Activated naive CD8-positive, alpha-beta T cell treated with anti-CD3 and anti-CD28 coated beads for 36 hours (primary cell): ENCODE measurements around the gene SUMO1. TPM values are rescaled to one million over a fixed set of nuclear protein-coding genes. Genes with fewer than 3 reads are reported as not detected.
"Not testable (repeated sequence)": the region's sequence is repeated elsewhere in the genome, so short reads cannot be mapped to it uniquely, and the experiment has no call there.

ENCODE experiments used
- DNase-seq: peaks from one replicate; pipeline ENCODE4 v3.0.0; 2021
- H3K27ac Mint-ChIP-seq: one replicate; pipeline ENCODE4 v1.8.0; 2022; ENCODE audit warnings: mild to moderate bottlenecking, moderate library complexity, mixed read lengths
- H3K27me3 Mint-ChIP-seq: one replicate; pipeline ENCODE4 v1.8.0; 2022; ENCODE audit warnings: mild to moderate bottlenecking, mixed read lengths
- H3K36me3 Mint-ChIP-seq: one replicate; pipeline ENCODE4 v1.8.0; 2021; ENCODE audit warnings: mild to moderate bottlenecking, mixed read lengths
- H3K4me1 Mint-ChIP-seq: one replicate; pipeline ENCODE4 v1.8.0; 2021; ENCODE audit warnings: mixed read lengths
- H3K4me3 Mint-ChIP-seq: one replicate; pipeline ENCODE4 v1.8.0; 2022; ENCODE audit warnings: mild to moderate bottlenecking, moderate library complexity, mixed read lengths
- H3K9me3 Mint-ChIP-seq: one replicate; pipeline ENCODE4 v1.8.0; 2022; ENCODE audit warnings: mixed read lengths
- total RNA-seq, 2 experiments: library from RNA; stranded (reverse); gene quantifications; one replicate each; pipeline ENCODE4 v1.2.3, GENCODE V29; 2021

Gene SUMO1
- total RNA-seq, result 100 to 1,000 TPM; 126 to 129 TPM

GRCh38 chr2:202238234-202239197 is at the start of gene SUMO1:
Gene SUMO1, minus strand, starts transcription at chr2:202238597. Its CDS starts 146 bp downstream, at chr2:202238451.
- H3K4me3 Mint-ChIP-seq, result peak within 1 kb of the TSS; percentile 95
- no peaks in the 10 kb centered on the region for H3K9me3 Mint-ChIP-seq
- H3K27ac Mint-ChIP-seq, result peak within 1 kb of the TSS; percentile 93
- peaks cover 2% of the 10 kb centered on the region for H3K36me3 Mint-ChIP-seq
- DNase-seq, result peak; percentile 91
- H3K27me3 Mint-ChIP-seq, result no peaks in the 10 kb centered on the region
- peaks cover 30% of the 10 kb centered on the region for H3K4me1 Mint-ChIP-seq

DNA sequence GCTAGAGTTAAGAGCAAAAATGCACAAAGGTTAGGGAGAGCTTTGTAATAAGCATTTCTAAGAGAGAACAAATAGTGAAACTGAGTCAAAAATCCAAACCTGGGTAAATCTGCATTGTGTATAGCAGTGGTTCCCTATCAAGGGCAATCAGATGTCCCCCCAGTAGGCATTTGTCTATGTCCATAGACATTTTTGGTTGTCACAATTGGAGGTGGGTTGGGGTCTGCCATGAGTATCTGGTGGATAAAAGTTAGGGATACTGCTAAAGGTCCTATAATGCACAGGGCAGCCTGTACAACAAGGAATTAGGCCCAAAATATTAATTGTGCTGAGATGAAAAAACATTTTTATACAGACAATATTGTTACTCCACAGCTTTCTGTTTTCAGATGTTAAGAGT is 48.2 kb upstream of the SUMO1 start:
- no peak overlapping the region for H3K4me3 Mint-ChIP-seq
- H3K27ac Mint-ChIP-seq, result no peak overlapping the region
- H3K9me3 Mint-ChIP-seq, result no peaks in the 10 kb centered on the region
- H3K36me3 Mint-ChIP-seq, result peaks cover 37% of the 10 kb centered on the region
- H3K27me3 Mint-ChIP-seq, result no peaks in the 10 kb centered on the region
- DNase-seq, result no peak
- H3K4me1 Mint-ChIP-seq, result peaks cover 6% of the 10 kb centered on the region

GRCh38 chr2:202278944-202279343 is 40.5 kb upstream of the SUMO1 start:
- DNase-seq, result no peak
- Mint-ChIP-seq H3K36me3 (peaks cover 40% of the 10 kb centered on the region), H3K27ac (peak overlapping the region; percentile 51), H3K4me1 (peaks cover 37% of the 10 kb centered on the region), H3K9me3 (no peaks in the 10 kb centered on the region), H3K4me3 (no peak overlapping the region), H3K27me3 (no peaks in the 10 kb centered on the region)

- peak overlapping the region; percentile 16 for H3K4me3 Mint-ChIP-seq
Observed at GRCh38 chr2:202278036-202278760, 39.8 kb upstream of the SUMO1 start.

GRCh38 chr2:202276078-202276720 is 37.8 kb upstream of the SUMO1 start:
- H3K36me3 Mint-ChIP-seq, result peaks cover 36% of the 10 kb centered on the region
- H3K4me3 Mint-ChIP-seq, DNase-seq, H3K27me3 Mint-ChIP-seq, H3K9me3 Mint-ChIP-seq: not testable (repeated sequence)
- H3K4me1 Mint-ChIP-seq, result peaks cover 48% of the 10 kb centered on the region
- H3K27ac Mint-ChIP-seq, result peak overlapping the region; percentile 77

More at GRCh38 chr2:202278036-202278760, 39.8 kb upstream of the SUMO1 start:
- H3K27ac Mint-ChIP-seq, result peak overlapping the region; percentile 85
- H3K27me3 Mint-ChIP-seq, result no peaks in the 10 kb centered on the region
- H3K36me3 Mint-ChIP-seq, result peaks cover 40% of the 10 kb centered on the region
- no peak for DNase-seq
- H3K9me3 Mint-ChIP-seq, result no peaks in the 10 kb centered on the region
- H3K4me1 Mint-ChIP-seq, result peaks cover 38% of the 10 kb centered on the region

- Mint-ChIP-seq H3K4me1 (peaks cover 42% of the 10 kb centered on the region), H3K4me3 (peak overlapping the region; percentile 69), H3K9me3 (no peaks in the 10 kb centered on the region), H3K36me3 (peaks cover 35% of the 10 kb centered on the region), H3K27ac (peak overlapping the region; percentile 76), H3K27me3 (no peaks in the 10 kb centered on the region)
- no peak for DNase-seq
Observed at GRCh38 chr2:202270487-202270886, 32.1 kb upstream of the SUMO1 start.

DNA sequence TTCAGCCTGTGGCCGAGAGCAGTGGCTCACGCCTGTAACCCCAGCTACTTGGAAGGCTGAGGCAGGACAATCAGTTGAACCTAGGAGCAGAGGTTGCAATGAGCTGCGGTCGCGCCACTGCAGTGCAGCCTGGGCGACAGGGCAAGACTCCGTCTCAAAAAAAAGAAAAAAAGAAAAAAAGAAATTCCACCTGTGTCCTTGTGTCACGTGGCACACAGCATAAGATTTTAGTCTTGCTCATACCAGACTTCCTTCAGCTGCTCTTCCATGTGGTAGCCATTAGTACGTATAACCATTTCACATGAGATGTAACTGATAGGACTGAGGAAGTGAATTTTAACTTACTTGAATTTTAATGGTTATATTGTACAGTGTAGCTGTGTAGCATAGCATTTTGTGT is 31.2 kb upstream of the SUMO1 start:
- H3K27me3 Mint-ChIP-seq, result no peaks in the 10 kb centered on the region
- no peak for DNase-seq
- peak overlapping the region; percentile 51 for H3K27ac Mint-ChIP-seq
- peaks cover 35% of the 10 kb centered on the region for H3K36me3 Mint-ChIP-seq
- peak overlapping the region; percentile 69 for H3K4me3 Mint-ChIP-seq
- H3K4me1 Mint-ChIP-seq, result peaks cover 37% of the 10 kb centered on the region
- no peaks in the 10 kb centered on the region for H3K9me3 Mint-ChIP-seq

DNA sequence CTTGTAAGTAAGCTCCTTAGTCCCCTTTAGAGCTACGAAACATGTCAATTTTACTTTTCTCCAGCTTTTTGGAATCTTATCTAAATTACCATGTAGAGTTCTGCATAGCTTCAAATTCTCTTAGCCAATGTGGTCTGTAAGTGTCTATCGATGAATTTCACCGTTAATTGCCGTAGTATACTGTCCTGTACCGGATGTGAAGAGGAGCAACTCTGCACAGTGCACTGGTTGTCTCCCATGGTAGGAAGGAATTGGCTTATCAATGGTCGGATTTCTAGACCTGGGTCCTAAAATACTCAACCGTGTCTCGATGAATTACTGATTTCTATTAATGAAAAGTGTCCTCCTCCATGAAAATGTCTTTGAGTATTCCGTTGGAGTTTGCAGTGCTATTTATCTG is 29.1 kb upstream of the SUMO1 start:
- Mint-ChIP-seq H3K36me3 (peaks cover 34% of the 10 kb centered on the region), H3K27ac (peak overlapping the region; percentile 88), H3K27me3 (no peaks in the 10 kb centered on the region), H3K4me1 (peaks cover 36% of the 10 kb centered on the region), H3K9me3 (no peaks in the 10 kb centered on the region), H3K4me3 (no peak overlapping the region)
- no peak for DNase-seq

- Mint-ChIP-seq H3K4me1 (peaks cover 23% of the 10 kb centered on the region), H3K4me3 (peak within 1 kb of the TSS; percentile 67), H3K36me3 (peaks cover 26% of the 10 kb centered on the region), H3K27me3 (no peaks in the 10 kb centered on the region), H3K27ac (peak within 1 kb of the TSS; percentile 68), H3K9me3 (no peaks in the 10 kb centered on the region)
- peak; percentile 92 for DNase-seq
Observed at GRCh38 chr2:202265467-202266277, 27.3 kb upstream of the SUMO1 start, which contains the start of gene NOP58. Gene NOP58, plus strand, starts transcription at chr2:202265763. Its CDS starts 179 bp downstream, at chr2:202265942.

- no peaks in the 10 kb centered on the region for H3K27me3 Mint-ChIP-seq
- no peak for DNase-seq
- H3K36me3 Mint-ChIP-seq, result no peaks in the 10 kb centered on the region
- peaks cover 11% of the 10 kb centered on the region for H3K4me1 Mint-ChIP-seq
- H3K4me3 Mint-ChIP-seq, result no peak overlapping the region
- no peaks in the 10 kb centered on the region for H3K9me3 Mint-ChIP-seq
- H3K27ac Mint-ChIP-seq, result no peak overlapping the region
Observed at GRCh38 chr2:202261531-202261930, 23.1 kb upstream of the SUMO1 start.

DNA sequence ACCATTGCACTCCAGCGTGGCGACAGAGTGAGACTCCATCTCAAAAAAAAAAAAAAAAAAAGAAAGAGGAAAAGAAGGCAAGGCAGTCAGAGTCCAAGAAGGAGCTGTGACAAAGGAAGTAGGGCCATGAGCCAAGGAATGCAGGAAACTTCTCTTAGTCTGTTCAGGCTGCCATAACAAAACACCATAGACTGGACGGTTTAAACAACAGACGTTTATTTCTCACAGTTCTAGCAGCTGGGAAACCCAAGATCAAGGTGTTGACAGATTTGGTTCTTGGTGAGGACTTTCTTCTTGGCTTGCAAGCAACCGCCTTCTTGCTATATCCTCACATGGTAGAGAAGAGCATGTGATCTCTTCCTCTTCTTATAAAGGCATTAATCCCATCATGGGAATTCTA is 13.1 kb upstream of the SUMO1 start:
- peaks cover 14% of the 10 kb centered on the region for H3K27me3 Mint-ChIP-seq
- H3K9me3 Mint-ChIP-seq, result no peaks in the 10 kb centered on the region
- peaks cover 11% of the 10 kb centered on the region for H3K4me1 Mint-ChIP-seq
- H3K4me3 Mint-ChIP-seq, result no peak overlapping the region
- DNase-seq, result no peak
- no peak overlapping the region for H3K27ac Mint-ChIP-seq
- H3K36me3 Mint-ChIP-seq, result peaks cover 2% of the 10 kb centered on the region

GRCh38 chr2:202249521-202250253 is 11.3 kb upstream of the SUMO1 start:
- peaks cover 11% of the 10 kb centered on the region for H3K4me1 Mint-ChIP-seq
- no peak for DNase-seq
- H3K36me3 Mint-ChIP-seq, result peaks cover 2% of the 10 kb centered on the region
- no peaks in the 10 kb centered on the region for H3K9me3 Mint-ChIP-seq
- H3K27me3 Mint-ChIP-seq, result peaks cover 14% of the 10 kb centered on the region
- H3K27ac Mint-ChIP-seq, result peak overlapping the region; percentile 78
- H3K4me3 Mint-ChIP-seq, result no peak overlapping the region

- Mint-ChIP-seq H3K27me3 (peaks cover 14% of the 10 kb centered on the region), H3K4me1 (peaks cover 11% of the 10 kb centered on the region)
- not testable (repeated sequence) for H3K4me3 Mint-ChIP-seq, H3K36me3 Mint-ChIP-seq, H3K27ac Mint-ChIP-seq, DNase-seq, H3K9me3 Mint-ChIP-seq
Observed at GRCh38 chr2:202247710-202248109, 9.3 kb upstream of the SUMO1 start.
